ENCODE data around the gene LTK.

Gene LTK

DNA sequence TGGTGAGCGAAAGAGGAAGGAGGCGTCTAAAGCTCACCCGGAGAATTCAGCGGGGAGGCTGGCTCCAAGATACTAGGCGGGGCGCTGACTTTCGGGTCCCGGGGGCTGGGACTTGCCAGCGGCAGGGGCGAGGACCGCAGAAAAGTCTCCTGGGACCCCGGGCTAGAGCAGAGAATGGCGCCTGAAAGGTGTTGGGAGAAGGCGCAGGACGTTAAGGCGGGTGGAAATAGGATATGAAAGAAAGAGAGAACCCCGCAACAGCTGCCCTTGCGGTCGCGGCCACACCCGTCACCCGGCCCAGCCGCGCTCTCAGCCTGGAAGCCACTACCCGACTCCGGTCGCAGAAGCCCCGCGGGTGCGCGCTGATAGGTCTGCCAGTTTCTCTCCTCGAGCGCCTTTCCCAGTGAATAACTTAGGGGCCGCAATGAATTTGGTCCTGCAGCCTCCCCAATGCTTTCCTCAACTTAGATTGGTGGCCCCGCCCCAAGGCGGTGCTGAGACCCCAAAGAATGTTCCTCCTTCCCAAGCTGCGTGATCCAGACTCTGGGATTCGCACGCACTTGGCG lies 604 bp downstream of the LTK start:
- Histone ChIP-seq H3K27ac (peak overlapping the region; percentile 30; the same call in 1 of the 2 replicates), H3K9me3 (ENCODE audit: severe bottlenecking) (no peaks in the 10 kb centered on the region), H3K4me3 (ENCODE audit: low read depth, low read length) (peak overlapping the region; percentile 86), H3K27me3 (ENCODE audit: insufficient read depth, low read depth, severe bottlenecking) (no peaks in the 10 kb centered on the region), H3K36me3 (peaks cover 3% of the 10 kb centered on the region; the same call in 1 of the 2 replicates)
- TF ChIP-seq CTCF (IDR thresholded peaks at IDR 0.05; ENCODE audit: low read depth, low read length): no peak
- peak; percentile 24 for DNase-seq

GRCh38 chr15:41512512-41512939 lies 1.1 kb downstream of the LTK start:
- no peaks in the 10 kb centered on the region; the same call in 1 of the 2 replicates for H3K36me3 ChIP-seq
- no peak overlapping the region for H3K27ac ChIP-seq
- DNase-seq: no peak
- no peaks in the 10 kb centered on the region for H3K27me3 ChIP-seq (ENCODE audit: insufficient read depth, low read depth, severe bottlenecking)
- TF ChIP-seq CTCF (IDR thresholded peaks at IDR 0.05; ENCODE audit: low read depth, low read length): no peak
- H3K4me3 ChIP-seq (ENCODE audit: low read depth, low read length): peak overlapping the region; percentile 86; the same call in 1 of the 2 replicates
- H3K9me3 ChIP-seq (ENCODE audit: severe bottlenecking): no peaks in the 10 kb centered on the region

- no peak overlapping the region for H3K4me3 ChIP-seq (ENCODE audit: low read depth, low read length)
- no peaks in the 10 kb centered on the region for H3K36me3 ChIP-seq
- DNase-seq: no peak
- H3K9me3 ChIP-seq (ENCODE audit: severe bottlenecking): no peaks in the 10 kb centered on the region
- no peaks in the 10 kb centered on the region for H3K27me3 ChIP-seq (ENCODE audit: insufficient read depth, low read depth, severe bottlenecking)
- TF ChIP-seq CTCF (IDR thresholded peaks at IDR 0.05; ENCODE audit: low read depth, low read length): no peak
- no peak overlapping the region for H3K27ac ChIP-seq
These were observed 1.7 kb downstream of the LTK start for GRCh38 chr15:41511899-41512369.

GRCh38 chr15:41511331-41511898 lies 2.2 kb downstream of the LTK start:
- Histone ChIP-seq H3K9me3 (ENCODE audit: severe bottlenecking) (no peaks in the 10 kb centered on the region), H3K4me3 (ENCODE audit: low read depth, low read length) (no peak overlapping the region), H3K27ac (no peak overlapping the region), H3K36me3 (no peaks in the 10 kb centered on the region), H3K27me3 (ENCODE audit: insufficient read depth, low read depth, severe bottlenecking) (no peaks in the 10 kb centered on the region)
- TF ChIP-seq CTCF (IDR thresholded peaks at IDR 0.05; ENCODE audit: low read depth, low read length): no peak
- no peak for DNase-seq

DNA sequence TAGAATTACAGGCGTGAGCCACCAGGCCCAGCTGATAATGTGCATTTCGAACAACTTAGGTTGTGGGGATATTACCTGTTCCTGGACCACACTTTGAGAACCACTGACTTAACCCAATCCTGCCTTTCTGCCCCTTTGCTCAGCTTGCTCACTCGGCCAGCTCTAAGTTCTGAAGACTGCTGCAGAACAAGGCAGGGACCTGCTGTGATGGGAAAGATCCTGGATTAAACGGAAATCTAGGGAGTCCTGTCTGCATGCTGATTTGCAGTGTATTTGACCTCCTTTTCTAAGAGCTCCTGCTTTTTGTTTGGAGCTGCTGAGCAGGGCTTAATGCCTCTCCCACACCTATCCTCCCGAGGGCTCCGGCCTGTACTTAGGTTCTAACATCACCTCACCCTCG lies 2.9 kb downstream of the LTK start:
- H3K9me3 ChIP-seq (ENCODE audit: severe bottlenecking): no peaks in the 10 kb centered on the region

More for the DNA sequence above, 2.9 kb downstream of the LTK start:
- no peak for TF ChIP-seq CTCF (IDR thresholded peaks at IDR 0.05; ENCODE audit: low read depth, low read length)
- Histone ChIP-seq H3K27me3 (ENCODE audit: insufficient read depth, low read depth, severe bottlenecking) (no peaks in the 10 kb centered on the region), H3K4me3 (ENCODE audit: low read depth, low read length) (no peak overlapping the region), H3K27ac (no peak overlapping the region), H3K36me3 (no peaks in the 10 kb centered on the region)
- DNase-seq: no peak
